CD4-positive, alpha-beta T cell treated with Interleukin-1 beta for 1 hour (primary cell): ENCODE measurements around the gene SPIRE2.
"Not testable (repeated sequence)": the region's sequence is repeated elsewhere in the genome, so short reads cannot be mapped to it uniquely, and the experiment has no call there.

ENCODE experiments used
- DNase-seq, 2 donors: peaks; one replicate each; pipeline ENCODE4 v3.0.0-alpha.2; 2020 to 2022

Gene SPIRE2

DNA sequence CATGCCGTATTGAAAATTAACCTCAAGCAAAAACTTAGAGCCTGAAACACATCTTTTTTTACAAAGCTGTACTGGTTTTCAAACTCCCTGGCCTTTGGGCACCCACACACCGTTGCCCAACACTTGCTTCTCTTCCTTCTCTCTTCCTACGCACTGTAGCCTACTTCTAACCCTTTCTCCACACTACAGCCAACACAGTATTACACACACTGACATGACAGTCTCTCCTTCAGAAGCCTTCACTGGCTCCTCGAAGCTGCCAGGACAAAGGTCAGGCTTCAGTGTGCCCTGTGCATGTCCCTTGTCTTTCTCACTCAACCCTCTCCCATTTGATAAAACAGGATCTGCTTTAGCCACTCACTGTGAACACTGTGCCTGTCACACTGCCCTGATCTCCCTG is 19.8 kb upstream of the SPIRE2 start:
- DNase-seq: no peak

DNA sequence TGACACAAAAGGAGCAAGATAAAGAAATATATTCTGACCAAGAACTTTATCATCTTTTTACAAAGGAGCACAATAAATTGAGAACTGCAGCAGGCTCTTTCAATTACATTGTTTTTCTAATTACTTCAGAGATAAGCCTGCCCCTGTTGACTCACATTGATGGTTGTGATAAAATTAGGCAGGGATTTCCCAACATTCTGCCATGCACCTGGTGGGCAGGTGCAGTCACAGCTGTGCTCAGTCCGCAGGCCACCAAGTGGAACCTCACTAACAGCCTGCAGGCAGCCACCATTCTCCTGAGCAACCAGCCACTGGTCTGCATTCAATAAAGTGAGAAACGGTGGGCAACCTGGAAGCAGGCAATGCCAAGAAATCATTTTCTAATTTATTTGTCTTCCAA is 17.0 kb upstream of the SPIRE2 start:
- DNase-seq: no peak

- DNase-seq: no peak
Observed at GRCh38 chr16:89815639-89816348, 12.5 kb upstream of the SPIRE2 start.

DNA sequence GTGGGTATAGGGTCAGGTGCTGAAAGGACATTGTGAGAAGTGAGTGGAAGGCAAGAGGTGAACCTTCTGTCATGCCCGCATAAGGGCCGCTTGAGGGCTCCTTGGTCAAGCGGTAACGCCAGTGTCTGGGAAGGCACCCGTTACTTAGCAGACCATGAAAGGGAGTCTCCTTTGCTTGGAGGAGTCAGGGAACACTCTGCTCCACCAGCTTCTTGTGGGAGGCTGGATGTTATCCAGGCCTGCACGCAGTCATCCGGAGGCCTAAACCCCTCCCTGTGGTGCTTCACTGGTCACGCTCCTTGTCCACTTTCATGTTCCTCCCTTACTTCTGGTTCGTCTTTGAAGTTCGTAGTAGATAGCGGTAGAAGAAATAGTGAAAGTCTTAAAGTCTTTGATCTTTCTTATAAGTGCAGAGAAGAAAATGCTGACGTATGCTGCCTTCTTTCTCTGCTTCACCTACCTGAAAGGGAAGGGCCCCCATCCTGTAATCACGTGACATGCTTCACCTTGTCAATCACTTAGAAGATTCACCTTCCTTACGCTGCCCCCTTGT is 9.3 kb upstream of the SPIRE2 start:
- peak in 1 of 2 donors; percentile 25 for DNase-seq

DNA sequence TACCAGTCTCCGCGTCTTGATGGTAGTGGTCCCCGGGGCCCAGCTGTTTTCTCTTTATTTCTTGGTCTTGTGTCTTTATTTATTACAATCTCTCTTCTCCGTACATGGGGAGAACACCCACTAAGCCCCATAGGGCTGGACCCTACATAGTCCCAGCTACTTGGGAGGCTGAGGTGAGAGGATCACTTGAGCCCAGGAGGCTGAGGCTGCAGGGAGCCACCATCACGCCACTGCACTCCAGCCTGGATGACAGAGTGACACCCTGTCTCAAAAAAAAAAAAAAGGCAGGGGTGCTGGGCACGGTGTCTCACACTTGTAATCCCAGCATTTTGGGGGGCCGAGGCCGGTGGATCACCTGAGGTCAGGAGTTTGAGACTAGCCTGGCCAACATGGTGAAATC is 8.8 kb upstream of the SPIRE2 start:
- DNase-seq: not testable (repeated sequence)

DNA sequence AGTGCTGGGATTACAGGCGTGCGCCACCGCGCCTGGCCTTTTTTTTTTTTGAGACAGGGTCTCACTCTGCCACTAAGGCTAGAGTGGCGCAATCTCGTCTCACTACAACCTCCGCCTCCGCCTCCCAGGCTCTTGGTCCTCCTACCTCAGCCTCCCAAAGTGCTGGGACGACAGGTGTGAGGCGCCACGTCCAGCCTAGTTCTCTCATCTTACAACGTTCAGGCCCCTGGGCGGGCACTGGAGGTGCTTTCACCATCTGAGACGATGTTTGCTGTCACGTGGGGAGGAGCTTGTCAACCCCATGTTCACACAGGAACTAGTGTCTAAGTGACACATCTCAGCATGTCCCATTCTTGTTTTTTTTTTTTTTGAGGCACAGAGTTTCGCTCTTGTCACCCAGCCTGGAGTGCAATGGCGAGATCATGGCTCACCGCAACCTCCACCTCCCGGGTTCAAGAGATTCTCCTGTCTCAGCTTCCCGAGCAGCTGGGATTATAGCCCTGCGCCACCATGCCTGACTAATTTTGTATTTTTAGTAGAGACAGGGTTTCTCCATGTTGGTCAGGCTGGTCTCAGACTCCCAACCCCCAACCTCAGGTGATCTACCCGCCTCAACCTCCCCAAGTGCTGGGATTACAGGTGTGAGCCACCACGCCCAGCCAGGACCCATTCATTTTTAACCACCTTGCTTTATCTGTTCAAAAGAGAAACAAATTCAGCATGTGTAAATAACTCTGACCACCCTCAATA is 6.7 kb upstream of the SPIRE2 start:
- DNase-seq: peak; percentile 61 to 64

- DNase-seq: no peak
Observed at GRCh38 chr16:89822188-89823086, 5.8 kb upstream of the SPIRE2 start.

DNA sequence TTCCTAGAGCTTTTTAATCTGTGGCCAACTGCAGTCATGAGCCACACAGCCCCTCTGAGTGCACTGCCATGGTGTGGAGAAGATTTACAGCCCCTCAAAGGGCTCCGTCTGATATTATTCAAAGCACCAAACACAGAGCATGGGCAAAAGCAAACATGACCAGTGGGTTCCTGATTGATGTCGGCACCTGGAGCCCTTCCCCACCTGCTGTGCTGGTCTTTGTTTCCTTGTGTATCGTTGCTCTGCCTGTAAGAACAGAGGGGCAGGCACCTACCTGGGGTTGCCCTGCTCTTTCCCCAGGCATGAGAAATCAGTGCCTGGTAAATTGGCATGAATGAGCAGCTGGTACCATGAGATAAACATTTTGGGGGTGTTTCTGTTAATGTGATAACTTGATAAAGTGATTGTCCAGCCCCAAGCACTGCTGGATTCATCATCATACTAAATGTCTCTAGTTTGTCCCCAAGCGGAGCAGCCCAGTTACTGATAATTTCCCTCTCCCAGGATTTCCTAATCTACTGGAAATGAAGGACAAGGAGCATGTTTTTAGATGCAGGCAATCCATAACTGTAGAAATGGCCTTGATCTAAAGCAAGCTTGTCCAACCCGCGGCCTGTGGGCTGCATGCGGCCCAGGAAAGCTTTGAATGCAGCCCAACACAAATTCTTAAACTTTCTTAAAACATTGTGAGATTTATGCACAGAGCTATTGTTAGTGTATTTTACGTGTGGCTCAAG is 5.0 kb upstream of the SPIRE2 start:
- DNase-seq: no peak

- DNase-seq: not testable (repeated sequence)
Observed at GRCh38 chr16:89823824-89824148, 4.5 kb upstream of the SPIRE2 start.

DNA sequence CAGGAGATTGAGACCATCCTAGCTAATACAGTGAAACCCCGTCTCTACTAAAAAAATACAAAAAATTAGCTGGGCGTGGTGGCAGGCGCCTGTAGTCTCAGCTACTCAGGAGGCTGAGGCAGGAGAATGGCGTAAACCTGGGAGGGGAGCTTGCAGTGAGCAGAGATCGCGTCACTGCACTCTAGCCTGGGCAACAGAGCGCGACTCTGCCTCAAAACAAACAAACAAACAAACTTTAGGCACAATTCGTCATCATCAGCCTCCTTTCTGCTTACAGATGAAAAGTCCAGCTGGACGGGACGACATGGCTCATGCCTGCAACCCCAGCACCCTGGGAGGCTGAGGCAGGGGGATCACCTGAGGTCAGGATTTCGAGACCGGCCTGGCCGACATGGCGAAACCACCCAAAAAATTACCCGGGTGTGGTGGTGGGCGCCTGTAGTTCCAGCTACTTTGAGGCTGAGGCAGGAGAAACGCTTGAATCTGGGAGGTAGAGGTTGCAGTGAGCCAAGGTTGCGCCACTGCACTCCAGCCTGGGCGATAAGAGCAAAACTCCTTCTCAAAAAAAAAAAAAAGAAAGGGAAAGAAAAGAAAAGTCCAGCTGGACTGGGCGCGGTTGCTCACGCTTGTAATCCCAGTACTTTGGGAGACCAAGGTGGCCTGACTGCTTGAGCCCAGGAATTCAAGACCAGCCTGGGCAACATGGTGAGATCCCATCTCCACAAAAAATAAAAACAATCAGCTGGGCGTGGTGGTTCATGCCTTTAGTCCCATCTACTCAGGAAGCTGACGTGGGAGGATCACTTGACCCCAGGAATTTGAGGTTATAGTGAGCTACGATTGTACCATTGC is 1.5 kb upstream of the SPIRE2 start:
- DNase-seq: no peak

DNA sequence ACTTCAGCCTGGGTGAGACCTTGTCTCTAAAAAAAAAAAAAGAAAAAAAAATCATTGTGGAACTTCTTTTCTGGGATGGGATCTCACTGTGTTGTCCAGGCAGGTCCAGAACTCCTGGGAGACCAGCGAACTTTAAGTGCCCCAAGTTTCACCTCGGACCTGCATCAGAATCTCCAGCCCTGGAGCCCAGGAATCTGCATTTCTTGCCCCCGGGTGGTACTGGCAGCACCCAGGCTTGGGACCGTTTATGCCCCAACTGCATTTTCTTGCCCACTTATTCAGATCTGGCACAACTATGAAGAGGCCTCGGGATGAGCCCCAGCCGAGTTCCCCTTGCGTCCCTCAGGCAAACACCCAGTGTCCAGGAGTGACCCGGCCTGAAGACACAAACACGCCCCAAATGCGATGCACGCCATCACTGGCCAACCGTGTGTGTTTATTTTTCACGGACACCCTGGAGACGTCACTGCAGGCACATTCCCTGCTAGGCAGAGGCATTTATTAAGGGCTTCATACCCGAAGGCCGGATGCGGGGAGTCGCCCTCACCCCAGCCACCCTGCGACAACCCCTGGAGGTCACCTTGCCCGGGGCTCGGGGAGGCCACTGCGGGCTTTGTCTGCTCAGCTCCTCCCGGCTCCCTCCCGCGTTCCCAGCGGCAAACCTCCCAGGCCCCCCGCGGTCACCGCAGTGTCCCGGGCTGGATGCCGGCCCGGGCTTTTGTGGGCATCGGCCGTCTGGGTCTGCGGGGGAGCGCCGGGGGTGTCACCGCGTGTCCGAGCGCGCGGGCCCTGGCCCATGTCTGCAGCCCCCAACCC is 684 bp upstream of the SPIRE2 start:
- DNase-seq: no peak

- DNase-seq: no peak
Observed at GRCh38 chr16:89828870-89829629, 775 bp downstream of the SPIRE2 start.

GRCh38 chr16:89829630-89830437 is 1.6 kb downstream of the SPIRE2 start:
- DNase-seq: no peak

GRCh38 chr16:89831810-89832328 is 3.6 kb downstream of the SPIRE2 start:
- DNase-seq: no peak

GRCh38 chr16:89833664-89834363 is 5.5 kb downstream of the SPIRE2 start:
- not testable (repeated sequence) for DNase-seq

- DNase-seq: not testable (repeated sequence)
Observed at GRCh38 chr16:89834813-89835363, 6.6 kb downstream of the SPIRE2 start.

DNA sequence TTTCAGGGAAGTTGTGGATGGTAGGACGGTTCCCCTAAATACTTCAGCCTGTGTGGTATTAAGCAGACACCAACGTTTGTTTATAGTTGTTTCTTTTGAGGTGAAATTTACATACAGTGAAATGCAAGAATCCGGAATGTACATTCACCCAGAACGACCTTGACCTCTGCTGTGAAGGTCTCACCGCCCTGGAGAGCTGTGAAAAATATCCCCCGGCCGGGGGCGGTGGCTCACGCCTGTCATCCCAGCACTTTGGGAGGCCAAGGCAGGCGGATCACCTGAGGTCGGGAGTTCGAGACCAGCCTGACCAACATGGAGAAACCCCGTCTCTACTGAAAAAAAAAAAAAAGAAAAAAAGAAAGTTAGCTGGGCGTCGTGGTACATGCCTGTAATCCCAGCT is 8.2 kb downstream of the SPIRE2 start:
- DNase-seq: not testable (repeated sequence)
